VCaP (cell line): ENCODE results near the gene PTAR1.

Source experiments
- H3K27ac ChIP-seq: fragments of 450-650 bp; 2 replicates; pipeline ENCODE4 v1.5.1; 2017
- CTCF ChIP-seq: fragments of 450-650 bp; conservative IDR thresholded peaks from 2 replicates; pipeline ENCODE4 v1.5.1; 2017; ENCODE audit warnings: mild to moderate bottlenecking, moderate library complexity

Gene PTAR1

DNA sequence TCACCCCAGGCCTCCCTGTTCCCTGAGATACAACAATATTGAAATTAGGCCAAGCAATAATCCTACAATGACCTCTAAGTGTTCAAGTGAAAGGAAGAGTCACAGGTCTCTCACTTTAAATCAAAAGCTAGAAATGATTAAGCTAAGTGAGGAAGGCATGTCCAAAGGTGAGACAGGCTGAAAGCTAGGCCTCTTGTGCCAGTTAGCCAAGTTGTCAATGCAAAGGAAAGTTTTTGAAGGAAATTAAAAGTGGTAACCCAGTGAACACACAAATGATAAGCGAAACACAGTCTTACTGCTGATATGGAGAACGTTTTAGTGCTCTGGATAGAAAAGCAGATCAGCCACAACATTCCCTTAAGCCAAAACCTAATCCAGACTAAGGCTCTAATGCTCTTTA, 39.8 kb downstream of the PTAR1 start:
- no peak for TF ChIP-seq CTCF
- H3K27ac ChIP-seq: no peak overlapping the region

- no peak for TF ChIP-seq CTCF
Measured at GRCh38 chr9:69719367-69719766, 40.4 kb downstream of the PTAR1 start.

DNA sequence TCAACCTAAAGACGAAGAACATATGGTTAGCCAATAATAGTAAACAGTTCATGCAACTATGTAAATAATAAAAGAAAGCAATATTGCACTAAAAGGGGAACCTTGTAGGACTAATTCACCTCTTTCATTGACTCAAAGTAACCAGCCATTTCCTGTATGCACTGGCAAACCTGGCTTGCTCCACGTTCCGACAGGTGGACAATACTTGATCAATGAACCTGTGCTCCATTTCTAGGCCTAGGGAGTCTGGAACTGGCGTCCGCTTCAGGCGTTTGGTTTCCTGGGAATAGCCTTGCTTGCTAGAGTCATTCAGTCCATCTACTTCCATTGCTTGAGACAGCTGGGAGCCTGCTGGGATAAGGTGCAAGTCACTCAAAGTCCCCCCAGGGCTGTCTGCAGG, 41.6 kb downstream of the PTAR1 start:
- TF ChIP-seq CTCF: no peak

More at GRCh38 chr9:69719367-69719766, 40.4 kb downstream of the PTAR1 start:
- 0 out of 2 replicates have a peak overlapping the region, but pooled peaks have one; percentile 8 for H3K27ac ChIP-seq

GRCh38 chr9:69715825-69716224, 44.0 kb downstream of the PTAR1 start:
- no peak for TF ChIP-seq CTCF
- H3K27ac ChIP-seq: peak overlapping the region; percentile 88

More for the DNA sequence above, 41.6 kb downstream of the PTAR1 start:
- peak overlapping the region; percentile 8; the same call in 1 of the 2 replicates for H3K27ac ChIP-seq

- H3K27ac ChIP-seq: peak overlapping the region; percentile 88
- TF ChIP-seq CTCF: no peak
Measured at GRCh38 chr9:69715096-69715495, 44.7 kb downstream of the PTAR1 start.

GRCh38 chr9:69697475-69697874, 62.3 kb downstream of the PTAR1 start:
- no peak for TF ChIP-seq CTCF
- no peak overlapping the region for H3K27ac ChIP-seq

DNA sequence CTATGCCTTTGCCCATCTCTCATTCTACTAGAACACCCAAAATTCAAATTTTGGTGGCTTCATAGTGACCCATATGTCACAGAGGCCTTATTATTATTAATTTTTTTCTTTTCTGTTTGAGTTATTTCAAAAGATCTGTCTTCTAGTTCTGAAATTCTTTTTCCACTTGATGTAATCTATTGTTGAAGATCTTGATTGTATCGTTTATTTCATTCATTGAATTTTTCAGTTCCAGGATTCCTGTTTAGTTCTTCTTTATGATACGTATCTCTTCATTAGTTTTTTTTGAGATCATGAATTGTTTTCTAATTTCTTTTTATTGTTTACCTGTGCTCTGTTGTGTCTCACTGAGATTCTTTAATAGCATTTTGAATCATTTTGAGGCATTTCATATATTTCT, 63.0 kb downstream of the PTAR1 start:
- no peak overlapping the region for H3K27ac ChIP-seq
- TF ChIP-seq CTCF: no peak
